ENCODE data around the gene ADCY1.

Gene ADCY1

DNA sequence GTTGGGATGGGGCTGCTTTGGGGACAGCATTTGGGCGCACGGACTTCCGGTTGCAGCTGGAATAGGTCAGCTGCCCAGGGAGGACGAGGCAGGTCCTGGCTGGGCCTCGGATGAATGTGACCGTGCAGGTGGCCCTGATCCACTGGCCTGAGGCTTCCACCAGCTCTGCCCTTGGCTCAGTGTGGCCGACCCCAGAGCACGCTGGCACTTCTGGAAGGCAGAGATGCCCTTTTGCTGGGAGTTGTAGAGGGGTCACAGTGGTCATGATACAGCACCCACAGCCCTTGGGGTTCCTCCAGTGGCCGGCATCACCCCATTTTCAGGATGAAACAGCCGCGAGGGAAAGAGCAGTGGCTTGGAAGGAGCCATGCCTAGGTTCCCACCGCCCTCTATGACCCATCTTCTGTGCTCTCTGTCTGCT, 19.0 kb downstream of the ADCY1 start:
- no peak for DNase-seq (ENCODE audit: low read depth in 2 of 2)

DNA sequence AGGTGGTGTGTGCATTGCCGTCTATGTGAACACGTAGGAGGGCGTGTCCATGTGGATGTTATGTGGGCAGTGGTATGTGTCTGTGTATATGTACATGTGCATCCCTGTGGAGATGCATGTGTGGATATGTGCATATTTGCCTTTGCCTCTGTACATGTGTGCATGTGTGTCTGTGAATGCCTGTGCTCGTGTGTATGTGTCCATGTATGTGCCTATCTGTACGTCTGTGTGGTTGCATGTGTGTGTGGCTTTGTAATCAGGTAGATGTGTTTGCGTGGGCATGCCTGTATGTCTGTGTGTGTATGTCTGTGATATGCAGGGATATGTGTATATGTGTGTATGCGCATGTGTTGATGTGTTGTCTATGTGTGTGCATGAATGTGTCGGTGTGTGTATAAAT, 19.7 kb downstream of the ADCY1 start:
- no peak for DNase-seq (ENCODE audit: low read depth in 2 of 2)

DNA sequence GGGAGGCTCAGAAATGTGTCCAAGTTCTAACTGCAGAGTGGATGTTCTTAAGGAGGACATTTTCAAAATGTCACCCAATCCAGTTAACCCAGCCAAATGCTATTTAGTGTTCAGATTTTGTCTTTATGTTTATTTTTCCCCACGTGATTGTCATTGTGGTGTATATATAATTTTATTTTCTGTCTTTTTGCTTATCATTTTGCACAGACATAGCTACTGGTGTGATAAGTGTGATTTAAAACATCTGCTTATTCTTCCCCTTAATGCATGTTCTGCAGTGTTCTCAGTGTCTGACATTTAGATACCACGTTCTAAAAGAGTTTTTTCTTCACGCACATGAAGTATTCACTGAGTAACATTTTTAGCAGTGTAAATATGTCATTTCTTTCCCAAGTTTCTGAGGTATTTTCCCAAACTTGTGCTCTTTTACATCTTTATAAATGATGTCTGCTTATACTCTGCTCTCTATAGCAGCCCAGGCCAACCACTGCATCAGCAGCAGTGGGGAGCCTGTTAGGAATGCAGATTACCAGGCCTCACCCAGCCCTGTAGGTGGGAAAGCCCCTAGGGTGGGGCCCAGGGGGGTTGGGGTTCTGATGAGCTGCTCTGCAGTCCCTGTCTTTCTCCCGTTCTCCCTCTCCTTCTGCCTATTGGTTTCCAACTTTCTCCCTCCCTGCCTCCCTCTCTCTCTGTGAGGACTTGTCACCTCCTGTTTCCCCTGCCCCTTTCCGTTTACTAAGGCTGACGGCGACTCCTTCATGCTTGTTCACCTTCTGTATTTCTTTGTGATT, 20.8 kb downstream of the ADCY1 start:
- DNase-seq (ENCODE audit: low read depth in 2 of 2): no peak

DNA sequence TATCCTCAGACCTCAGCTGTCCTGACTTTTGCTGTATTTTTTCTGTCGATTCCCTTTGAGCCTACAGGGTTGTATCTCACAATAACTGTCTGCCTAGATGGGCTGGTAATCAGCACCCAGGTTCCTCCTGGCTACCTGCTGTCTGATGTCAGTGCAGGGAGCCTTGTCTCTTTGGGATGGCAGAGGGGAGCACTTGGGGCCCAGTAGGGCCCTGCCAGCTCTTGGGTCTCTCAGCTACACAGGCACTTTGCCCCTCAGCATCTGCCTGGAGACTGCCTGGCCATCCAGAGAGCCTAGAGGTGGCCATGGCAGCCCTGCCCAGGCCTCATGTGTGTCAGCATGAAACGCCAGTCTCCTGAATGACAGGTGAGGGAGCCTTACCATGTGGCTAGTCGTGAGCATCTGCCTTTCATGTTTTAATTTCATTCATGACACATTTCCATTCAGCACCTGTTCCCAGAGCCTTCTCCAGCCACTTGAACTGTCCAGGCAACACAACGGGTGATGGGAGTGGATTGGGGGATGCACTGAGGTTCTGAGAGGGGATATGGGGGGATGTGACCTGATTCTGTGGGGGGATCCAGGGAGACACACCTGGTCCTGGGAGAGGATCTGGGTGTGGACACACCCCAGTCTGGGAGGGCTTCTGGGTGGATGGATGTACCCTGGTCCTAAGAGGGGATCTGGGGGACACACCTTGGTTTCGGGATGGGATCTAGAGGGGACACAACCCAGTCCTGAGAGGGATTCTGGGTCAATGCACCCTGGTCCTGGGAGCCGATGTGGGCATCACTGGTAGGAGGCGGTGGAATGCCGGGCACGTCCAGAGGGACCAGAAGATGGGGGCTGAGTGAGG, 21.9 kb downstream of the ADCY1 start:
- no peak for DNase-seq (ENCODE audit: low read depth in 2 of 2)

DNA sequence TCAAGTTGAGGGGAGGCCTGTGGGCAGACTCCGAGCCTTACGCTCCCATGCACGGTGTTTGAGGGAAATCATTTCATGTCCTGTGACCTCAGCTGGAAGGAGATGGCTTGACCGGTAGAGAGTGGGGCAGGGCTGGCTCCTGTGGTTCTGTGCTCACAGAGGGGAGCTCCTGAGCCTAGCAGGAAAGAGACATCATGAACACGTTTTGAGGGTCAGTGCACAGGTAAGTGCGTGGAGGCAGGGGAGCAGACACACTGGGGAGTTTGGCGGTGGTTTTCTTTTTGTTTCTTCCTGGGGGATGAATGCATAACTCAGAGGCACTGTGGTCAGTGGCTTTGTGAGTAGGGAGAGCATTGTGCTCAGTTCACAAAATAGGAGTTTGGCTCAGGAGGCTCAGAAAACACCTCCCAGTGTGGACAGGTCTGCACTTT, 22.5 kb downstream of the ADCY1 start:
- DNase-seq (ENCODE audit: low read depth in 2 of 2): no peak

DNA sequence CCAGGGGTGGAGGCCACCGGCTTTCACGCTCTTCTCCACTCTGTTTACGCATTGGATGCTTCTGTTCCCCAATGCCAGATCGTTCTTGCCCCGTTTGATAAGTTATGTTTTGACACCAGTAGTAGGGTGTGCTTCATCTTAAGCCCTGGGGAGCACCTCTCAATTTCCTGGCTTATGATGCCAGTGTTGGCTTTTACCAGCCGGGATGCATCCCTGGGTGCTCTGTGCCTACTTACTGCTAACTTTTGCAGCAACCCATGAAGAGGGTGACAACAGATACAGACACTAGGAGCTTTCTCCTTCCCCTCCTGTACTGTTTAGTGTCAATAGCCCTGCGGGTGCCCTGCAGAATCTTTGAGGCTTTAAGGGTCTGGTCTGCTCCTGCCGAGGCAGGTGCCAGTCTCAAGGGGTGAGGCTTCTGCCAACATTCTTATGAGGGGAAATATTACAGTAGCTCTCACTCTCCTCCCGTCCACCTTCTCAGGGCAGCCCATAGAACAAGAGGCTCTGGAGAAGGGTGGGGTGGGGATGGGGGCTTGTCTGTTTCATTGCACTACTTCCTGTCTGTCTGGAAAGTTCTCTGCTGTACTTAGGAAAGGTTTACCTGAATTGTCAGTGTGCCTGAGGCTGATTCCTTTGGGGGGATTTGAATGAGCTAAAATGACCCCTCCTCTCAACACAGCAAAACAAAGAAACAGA, 23.3 kb downstream of the ADCY1 start:
- DNase-seq (ENCODE audit: low read depth in 2 of 2): no peak

DNA sequence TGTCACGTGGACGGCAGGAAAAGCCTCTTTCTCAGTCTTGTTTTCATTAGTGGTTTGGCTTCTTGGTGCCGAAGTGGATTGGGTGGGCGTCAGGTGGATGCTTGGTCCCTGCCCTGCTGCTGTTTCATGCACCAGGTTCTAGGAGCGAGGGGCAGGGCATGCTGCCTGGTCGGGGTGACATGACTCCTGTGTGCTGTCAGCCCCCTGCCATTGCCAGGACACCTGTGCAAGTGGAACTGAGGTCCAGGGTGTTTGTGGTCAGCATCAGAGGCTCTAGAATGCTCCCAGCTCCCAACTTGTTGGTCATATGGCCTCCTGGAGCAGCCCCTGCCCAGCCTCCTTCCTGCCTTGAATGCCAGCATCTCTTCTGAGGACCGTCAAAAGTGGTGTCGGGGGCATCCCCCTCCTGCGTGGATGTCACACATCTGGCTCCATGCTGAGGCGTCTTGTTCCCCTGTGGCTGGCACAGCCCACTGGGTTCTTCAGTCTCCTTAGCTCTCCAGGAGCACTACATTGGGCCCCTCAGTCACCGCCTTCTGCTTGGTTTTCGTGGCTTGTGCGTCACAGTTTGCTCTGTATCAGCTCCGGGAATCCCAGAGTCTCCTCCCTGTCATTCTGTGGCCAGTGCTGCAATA, 24.8 kb downstream of the ADCY1 start:
- no peak for DNase-seq (ENCODE audit: low read depth in 2 of 2)

DNA sequence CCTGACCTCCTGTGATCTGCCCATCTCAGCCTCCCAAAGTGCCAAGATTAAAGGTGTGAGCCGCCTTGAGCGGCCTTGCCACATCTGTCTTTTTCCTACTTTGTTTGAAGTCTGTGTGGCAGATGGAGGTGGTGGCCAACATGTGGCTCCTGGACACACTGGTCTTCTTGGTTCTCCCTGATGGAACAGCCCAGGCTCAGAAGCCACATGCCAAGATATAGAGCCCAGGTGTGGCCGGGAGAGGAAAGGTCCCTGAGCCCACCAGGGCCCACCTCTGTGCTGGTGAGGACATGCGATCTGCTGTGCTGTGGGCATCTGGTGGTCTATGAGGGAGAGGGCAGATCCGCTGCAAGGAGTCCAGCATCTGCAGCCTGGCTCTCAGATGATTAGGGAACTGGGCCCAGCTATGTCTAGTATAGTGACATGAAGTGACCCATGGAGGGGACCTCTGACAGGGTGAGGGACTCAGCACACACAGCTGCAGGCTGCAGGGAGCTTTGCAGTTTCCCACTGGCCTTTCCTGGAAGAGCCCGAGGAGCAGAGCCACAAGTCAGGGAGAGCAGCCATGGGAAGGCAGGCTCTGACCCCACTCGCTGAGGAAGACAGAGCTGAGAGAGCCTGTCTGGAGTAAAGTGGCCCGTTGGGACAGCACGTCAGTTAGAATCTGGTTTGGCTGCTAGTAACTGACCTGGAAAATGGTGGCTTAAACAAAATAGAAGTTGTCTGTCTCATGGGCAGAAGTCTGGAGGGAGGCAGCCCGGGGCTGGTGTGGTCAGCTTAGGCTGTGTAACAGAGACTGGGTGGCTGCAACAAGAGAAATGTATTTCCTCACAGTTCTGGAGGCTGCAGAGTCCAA, 25.9 kb downstream of the ADCY1 start:
- no peak for DNase-seq (ENCODE audit: low read depth in 2 of 2)

DNA sequence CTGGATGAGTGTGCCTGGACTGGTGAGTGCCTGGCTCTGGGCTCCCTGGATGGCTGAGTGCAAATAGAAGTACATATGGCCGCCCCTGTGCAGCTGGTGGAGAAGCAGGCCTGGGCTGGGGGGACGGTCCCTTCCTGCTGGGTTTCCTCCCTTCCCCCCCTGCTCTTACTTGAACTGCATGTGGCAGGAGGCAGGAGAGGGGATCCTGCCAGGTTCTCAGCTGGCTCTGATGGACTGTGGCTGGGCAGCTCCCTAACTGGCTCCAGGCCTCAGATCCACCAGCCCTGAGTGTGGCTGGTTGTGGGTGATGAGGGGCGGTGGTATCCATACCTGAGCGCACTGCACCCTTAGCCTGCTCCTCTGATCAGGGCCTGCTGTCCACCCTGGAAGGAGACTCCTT, 26.9 kb downstream of the ADCY1 start:
- no peak for DNase-seq (ENCODE audit: low read depth in 2 of 2)

DNA sequence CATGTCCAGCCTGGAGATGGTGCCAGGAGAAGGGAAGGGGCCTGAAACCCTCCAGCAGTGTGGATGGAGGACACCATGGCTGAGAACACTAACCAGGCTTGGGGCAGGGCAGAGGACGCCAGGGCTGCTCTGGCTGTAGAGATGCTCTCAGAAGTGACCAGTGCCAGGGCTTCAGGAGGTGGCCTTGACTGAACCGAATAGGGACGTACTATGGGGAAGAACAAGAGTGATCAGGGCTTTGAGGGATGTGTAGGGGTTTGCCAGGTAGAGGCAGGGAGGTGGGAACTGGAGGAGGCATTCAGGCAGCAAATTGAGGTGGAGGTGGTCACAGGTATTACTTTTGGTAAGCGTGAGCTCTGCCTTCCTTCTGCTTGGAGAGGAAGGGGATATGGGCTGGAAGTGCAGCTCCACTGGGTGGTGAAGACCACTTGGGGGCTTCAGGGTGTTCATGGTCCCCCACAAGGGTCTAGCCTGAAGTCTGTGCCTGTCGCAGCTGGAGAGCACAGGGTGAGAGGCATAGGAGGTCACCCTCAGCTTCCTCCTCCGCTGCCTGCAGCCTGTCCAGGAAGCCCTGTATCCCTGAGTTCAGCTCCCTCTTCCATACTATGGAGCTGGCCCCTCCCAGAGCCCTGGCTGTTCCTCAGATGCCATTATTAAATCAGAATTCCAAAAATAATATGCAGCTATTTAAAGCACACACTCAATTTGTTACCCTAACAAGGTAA, 27.8 kb downstream of the ADCY1 start:
- DNase-seq (ENCODE audit: low read depth in 2 of 2): no peak

DNA sequence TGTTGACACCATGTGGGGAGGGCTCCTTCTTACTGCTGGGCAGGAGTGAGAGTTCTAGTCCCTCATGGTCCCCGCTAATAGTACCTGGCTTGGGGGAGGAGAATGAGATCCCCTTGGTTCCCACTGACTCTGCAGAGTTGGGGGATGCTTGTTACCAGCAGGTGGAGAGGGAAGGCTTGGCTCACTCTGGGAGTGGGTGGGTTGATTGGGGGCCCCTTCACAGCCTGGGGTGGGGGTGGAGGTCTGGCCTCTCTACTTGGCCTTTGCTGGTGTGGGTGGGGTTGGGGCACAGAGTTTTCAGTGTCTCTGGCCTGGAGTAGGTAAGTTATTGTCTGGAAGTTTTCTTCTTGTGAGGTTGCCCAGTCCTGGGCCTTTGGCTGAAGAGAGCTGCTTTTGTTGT, 31.9 kb downstream of the ADCY1 start:
- DNase-seq (ENCODE audit: low read depth in 2 of 2): no peak

DNA sequence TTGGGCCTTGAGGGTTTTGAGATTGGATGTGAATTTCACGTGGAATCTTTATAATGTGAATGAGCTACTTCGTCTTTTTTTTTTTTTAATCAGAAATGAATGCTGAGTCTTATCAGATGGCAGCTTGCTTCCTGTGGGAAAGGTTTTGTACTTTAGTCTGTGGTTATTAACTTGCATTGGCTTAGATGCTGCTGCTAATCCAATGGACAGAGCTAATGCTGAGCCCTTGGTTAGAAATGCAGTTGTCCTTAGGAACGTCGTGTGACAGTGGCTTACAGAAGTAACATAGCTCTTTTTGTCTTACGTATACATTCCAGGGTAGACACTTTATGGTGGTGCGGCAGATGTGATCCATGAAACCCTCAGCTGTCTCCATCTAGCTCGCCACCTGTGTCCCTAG, 32.8 kb downstream of the ADCY1 start:
- no peak for DNase-seq (ENCODE audit: low read depth in 2 of 2)

DNA sequence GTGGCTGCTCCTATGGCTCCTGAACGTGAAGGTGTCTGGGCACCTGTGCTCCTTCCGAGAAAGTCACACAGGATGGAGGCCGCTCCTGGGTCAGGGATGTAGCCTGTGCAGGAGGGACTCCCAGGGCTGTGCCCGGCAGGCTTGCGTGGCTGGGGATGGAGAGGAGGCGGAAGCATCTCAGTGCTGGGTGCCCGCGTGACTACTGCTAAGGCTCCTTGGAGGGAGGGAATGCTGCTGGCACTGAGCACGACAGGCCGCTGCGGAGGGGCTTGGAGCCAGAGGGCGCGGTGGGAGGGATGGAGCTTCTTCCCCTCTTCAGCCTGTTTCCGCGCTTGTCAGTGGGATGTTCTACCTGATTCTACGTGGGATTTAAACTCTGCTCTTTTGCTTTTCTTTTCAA, 35.0 kb downstream of the ADCY1 start:
- DNase-seq (ENCODE audit: low read depth in 2 of 2): no peak

DNA sequence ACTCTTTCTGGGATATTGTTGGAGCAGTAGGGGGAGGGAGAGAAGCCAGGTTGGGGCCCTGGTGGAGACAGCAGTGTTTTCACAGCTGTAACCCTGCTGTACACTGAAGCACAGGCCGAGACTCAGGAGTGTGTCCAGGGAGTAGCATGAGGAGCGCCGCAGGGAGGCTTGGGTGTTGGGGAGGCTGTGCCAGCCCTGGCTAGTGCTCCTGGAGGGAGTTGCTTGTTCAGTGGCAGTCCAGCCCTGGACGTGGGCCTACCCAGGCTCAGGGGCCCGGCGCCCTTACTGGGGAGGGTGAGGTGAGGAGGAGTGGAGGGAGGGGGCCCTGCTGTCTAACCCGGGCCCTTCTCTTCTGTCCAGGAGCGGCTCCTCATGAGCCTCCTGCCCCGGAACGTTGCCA, 35.9 kb downstream of the ADCY1 start:
- no peak for DNase-seq (ENCODE audit: low read depth in 2 of 2)

DNA sequence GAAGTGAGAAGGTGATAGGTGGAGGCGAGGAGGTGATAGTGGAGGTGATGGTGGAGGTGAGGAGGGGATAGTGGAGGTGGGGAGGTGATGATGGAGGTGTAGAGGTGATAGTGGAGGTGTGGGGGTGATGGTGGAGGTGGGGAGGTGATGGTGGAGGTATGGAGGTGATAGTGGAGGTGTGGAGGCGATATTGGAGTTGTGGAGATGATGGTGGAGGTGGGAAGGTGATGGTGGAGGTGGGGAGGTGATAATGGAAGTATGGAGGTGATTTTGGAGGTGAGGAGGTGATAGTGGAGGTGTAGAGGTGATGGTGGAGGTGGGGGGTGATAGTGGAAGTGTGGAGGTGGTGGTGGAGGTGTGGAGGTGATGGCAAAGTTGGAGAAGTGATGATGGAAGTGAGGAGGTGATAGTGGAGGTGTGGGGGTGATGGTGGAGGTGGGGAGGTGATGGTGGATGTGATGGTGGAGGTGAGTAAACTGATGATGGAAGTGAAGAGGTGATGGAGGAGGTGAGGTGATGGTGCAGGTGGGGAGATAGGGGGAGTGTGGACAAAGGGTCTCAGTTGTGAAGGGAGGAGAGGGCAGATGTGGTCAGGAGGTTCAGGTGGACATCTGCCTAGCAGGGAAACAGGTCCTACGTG, 36.6 kb downstream of the ADCY1 start:
- DNase-seq (ENCODE audit: low read depth in 2 of 2): no peak

DNA sequence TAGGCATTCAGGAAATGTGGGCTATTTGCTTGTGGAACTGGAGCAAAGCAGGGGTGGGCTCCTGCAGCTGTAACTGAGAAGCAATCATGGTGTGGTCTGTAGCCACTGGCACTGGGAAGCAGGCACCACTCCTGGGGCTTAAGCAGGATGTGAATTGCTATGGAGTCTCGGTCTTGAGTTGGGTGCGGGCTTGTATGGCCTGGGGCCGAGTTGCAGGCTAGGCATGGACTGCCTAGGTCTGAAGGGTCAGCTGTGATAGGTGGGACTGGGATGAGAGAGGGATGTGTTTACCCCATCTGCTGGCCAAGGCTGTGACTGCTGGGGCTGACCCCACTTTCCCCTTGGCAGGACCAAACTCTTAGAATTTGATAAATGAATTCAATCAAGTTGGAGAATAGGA, 43.0 kb downstream of the ADCY1 start:
- no peak for DNase-seq (ENCODE audit: low read depth in 2 of 2)

DNA sequence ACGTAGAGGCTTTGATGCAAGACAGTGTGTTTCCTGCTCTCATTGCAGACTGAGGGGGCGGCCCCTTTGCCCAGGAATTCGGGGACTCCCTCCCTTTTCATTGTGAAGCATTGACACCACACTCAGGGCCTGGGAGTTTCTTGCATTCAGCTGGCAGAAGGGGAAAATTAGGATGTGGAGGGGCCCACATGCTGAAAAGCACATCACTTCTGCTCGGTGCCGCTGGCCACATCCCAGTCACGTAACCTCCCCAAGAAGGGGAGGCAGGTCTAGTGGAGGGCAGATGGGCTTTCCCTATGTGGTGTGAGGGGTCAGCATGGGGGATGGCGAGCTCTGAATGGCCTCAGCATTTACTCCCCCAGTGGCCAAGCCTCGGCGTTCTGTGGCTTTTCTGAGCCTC, 47.9 kb downstream of the ADCY1 start:
- DNase-seq (ENCODE audit: low read depth in 2 of 2): no peak

DNA sequence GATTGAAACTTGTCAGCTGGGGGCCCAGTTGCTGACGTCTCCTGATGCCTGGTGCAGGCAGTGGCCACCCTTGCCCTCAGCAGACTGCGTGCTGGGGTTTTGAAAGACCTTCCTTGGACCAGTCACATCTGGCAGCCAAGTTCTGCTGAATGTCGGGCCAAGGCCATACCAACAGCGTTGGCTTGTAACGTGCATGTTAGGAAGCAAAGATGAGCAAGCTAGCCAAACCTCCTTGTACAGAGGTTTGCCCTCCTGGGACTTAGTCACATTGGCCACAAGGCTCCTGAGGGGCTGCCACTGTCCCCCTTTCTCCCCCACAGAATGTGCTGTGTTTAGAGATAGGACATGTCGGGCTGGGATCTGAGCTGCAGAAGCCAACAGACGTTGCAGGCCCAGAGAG, 49.0 kb downstream of the ADCY1 start:
- no peak for DNase-seq (ENCODE audit: low read depth in 2 of 2)

DNA sequence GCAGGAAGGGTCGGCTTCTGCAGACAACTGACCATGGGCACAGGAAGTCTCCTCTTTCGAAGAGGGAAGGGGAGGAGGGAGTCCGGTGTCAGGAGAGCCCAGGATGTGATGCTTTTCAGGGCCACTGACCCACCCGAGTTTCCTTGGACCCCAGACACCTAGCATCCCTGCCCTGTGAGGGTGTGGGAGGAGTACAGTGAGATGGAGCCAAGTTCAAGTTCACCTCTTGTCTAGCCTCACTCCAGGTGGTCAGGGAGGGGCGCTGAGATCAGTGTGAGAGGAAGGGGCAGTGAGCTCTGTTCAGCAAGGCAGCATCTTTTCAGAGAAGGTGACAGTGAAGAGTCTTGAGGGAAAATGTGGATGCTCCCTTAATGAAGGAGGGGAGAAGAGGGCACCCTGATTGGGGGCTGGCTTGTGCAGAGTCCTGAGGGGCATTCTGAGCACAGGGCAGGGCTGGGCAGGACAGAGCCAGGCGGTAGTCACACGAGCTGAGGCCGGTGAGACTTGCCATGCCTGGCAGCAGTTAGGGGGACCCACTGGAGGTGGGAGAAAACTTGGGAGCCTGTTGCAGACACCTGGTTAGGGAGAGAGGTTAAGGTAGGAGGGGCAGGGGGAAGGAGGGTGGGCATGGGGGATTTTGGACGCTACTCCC, 49.7 kb downstream of the ADCY1 start:
- no peak for DNase-seq (ENCODE audit: low read depth in 2 of 2)

All from fibroblast of skin of left biceps (primary cell).